Tibial nerve (tissue), 4 donors: ENCODE results near the gene FMNL2. TPM values are rescaled to one million over a fixed set of nuclear protein-coding genes. Genes with fewer than 3 reads are reported as not detected.

ENCODE experiments used
- DNase-seq, 2 donors: peaks; one replicate each; pipeline ENCODE4 v3.0.0-alpha.2; 2019; ENCODE audit warnings: low spot score in 2 of 2
- H3K27ac ChIP-seq, 4 donors: fragments of 200-600 bp; sonication (generic) in 3 of 4; one replicate each; pipeline ENCODE4 v1.5.1; 2017 to 2019; ENCODE audit warnings: mild to moderate bottlenecking in 1 of 4
- H3K27me3 ChIP-seq, 2 donors: fragments of 200-600 bp; sonication (generic) in 1 of 2; one replicate each; pipeline versions ENCODE4 v1.5.1 to v1.6.0; 2017 to 2019
- H3K36me3 ChIP-seq, 3 donors: fragments of 200-600 bp; sonication (generic); one replicate each; pipeline ENCODE4 v1.5.1; 2018 to 2019
- H3K4me1 ChIP-seq, 4 donors: fragments of 200-600 bp; sonication (generic) in 3 of 4; one replicate each; pipeline ENCODE4 v1.5.1; 2017 to 2019
- H3K4me3 ChIP-seq, 4 donors: fragments of 200-600 bp; sonication (generic) in 3 of 4; one replicate each; pipeline ENCODE4 v1.5.1; 2017 to 2019; ENCODE audit warnings: mild to moderate bottlenecking in 1 of 4, moderate library complexity in 1 of 4
- H3K9me3 ChIP-seq, 4 donors: fragments of 200-600 bp; sonication (generic) in 3 of 4; one replicate each; pipeline ENCODE4 v1.5.1; 2017 to 2019
- CTCF ChIP-seq, 5 experiments: fragments of 200-600 bp in 3 of 5; fragments of 450-650 bp in 2 of 5; sonication (generic) in 3 of 5; IDR thresholded peaks; one replicate each; pipeline ENCODE4 v1.5.1; 2016 to 2019; ENCODE audit warnings: antibody characterized with exemption in 5 of 5, mild to moderate bottlenecking in 3 of 5, moderate library complexity in 2 of 5
- EP300 ChIP-seq, 2 donors: sonication (generic); formaldehyde crosslinking; IDR thresholded peaks; one replicate each; pipeline ENCODE4 v1.6.1; 2017; ENCODE audit warnings: antibody characterized with exemption in 2 of 2, mild to moderate bottlenecking in 1 of 2
- POLR2A ChIP-seq, 2 donors: fragments of 450-650 bp; IDR thresholded peaks; one replicate each; pipeline ENCODE4 v1.6.1; 2017; ENCODE audit warnings: antibody characterized with exemption in 2 of 2, mild to moderate bottlenecking in 2 of 2, moderate library complexity in 2 of 2
- WGBS, 2 donors: methylation state at CpG; one replicate each; pipeline ENCODE4 v1.1.5; 2018; 5-methylcytosine and 5-hydroxymethylcytosine counted together
- total RNA-seq, 4 donors: library from RNA; depleted of rRNA; stranded (reverse); fragments of >200 nt; gene quantifications; one replicate each; pipeline ENCODE4 v1.1.0, GENCODE V29; 2016

FMNL2 gene
- total RNA-seq, 4 donors from 2014 or later = 94.5 to 131 (median 98.1) TPM

- peak in 1 of 2 donors; percentile 73 for DNase-seq
- H3K27me3 ChIP-seq = no peaks in the 10 kb centered on the region
- H3K36me3 ChIP-seq = no peaks in the 10 kb centered on the region
- H3K4me1 ChIP-seq = peaks cover 0 to 74% (median 45%) of the 10 kb centered on the region in 4 donors
- no peaks in the 10 kb centered on the region for H3K9me3 ChIP-seq
- peak overlapping the region in 1 of 4 donors; percentile 19 for H3K4me3 ChIP-seq
- TF ChIP-seq CTCF (IDR thresholded peaks at IDR 0.05) = peak in 1 of 5 experiments; percentile 25
- peak; percentile 55 to 96 for TF ChIP-seq EP300 (IDR thresholded peaks at IDR 0.05)
- TF ChIP-seq POLR2A (IDR thresholded peaks at IDR 0.05) = peak in 1 of 2 donors; percentile 21
- H3K27ac ChIP-seq = peak overlapping the region; percentile 68 to 92 (median 84)
- WGBS, 2 donors = 63 to 64% methylated on average over 14 of the region's 14 CpGs
These were observed 165.1 kb downstream of the FMNL2 start for GRCh38 chr2:152499896-152500735.

- 54 to 55% methylated on average over 8 of the region's 8 CpGs for WGBS, 2 donors
- Histone ChIP-seq H3K4me1 (peaks cover 0 to 81% (median 44%) of the 10 kb centered on the region in 4 donors), H3K27ac (peak overlapping the region; percentile 68 to 92 (median 84)), H3K27me3 (no peaks in the 10 kb centered on the region), H3K9me3 (no peaks in the 10 kb centered on the region), H3K4me3 (peak overlapping the region in 1 of 4 donors; percentile 19), H3K36me3 (no peaks in the 10 kb centered on the region)
- peak; percentile 42 to 61 for DNase-seq
- TF ChIP-seq CTCF (IDR thresholded peaks at IDR 0.05) = no peak
- no peak for TF ChIP-seq EP300 (IDR thresholded peaks at IDR 0.05)
These were observed 165.8 kb downstream of the FMNL2 start for GRCh38 chr2:152500772-152501171.

- Histone ChIP-seq H3K9me3 (no peaks in the 10 kb centered on the region), H3K27me3 (no peaks in the 10 kb centered on the region), H3K4me3 (no peak overlapping the region), H3K36me3 (no peaks in the 10 kb centered on the region), H3K27ac (peak overlapping the region; percentile 21 to 92 (median 84)), H3K4me1 (peaks cover 0 to 84% (median 42%) of the 10 kb centered on the region in 4 donors)
- 68 to 69% methylated on average over 5 of the region's 5 CpGs for WGBS, 2 donors
- DNase-seq = no peak
- TF ChIP-seq CTCF (IDR thresholded peaks at IDR 0.05) = no peak
- no peak for TF ChIP-seq EP300 (IDR thresholded peaks at IDR 0.05)
- no peak for TF ChIP-seq POLR2A (IDR thresholded peaks at IDR 0.05)
These were observed 166.7 kb downstream of the FMNL2 start for GRCh38 chr2:152501666-152502065.

DNA sequence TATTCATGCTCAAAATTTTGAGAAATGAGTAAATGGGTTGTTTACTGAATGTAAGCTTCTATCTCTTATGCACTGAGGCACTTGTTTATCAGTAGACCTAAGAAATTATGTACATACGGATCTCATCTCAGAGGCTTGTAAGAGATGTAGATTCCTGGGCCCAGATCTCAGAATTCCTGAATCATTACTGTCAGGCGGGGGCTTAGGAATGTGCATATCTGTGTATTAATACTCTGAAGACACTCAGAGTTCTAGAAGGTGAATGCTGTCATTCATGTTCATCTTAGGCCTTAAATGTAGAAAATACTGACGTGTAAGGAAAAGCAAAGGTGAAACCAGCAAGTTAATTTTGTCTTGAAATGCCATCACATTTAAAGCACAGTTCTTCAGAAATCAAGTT is 169.6 kb downstream of the FMNL2 start:
- no peak for TF ChIP-seq CTCF (IDR thresholded peaks at IDR 0.05)
- TF ChIP-seq POLR2A (IDR thresholded peaks at IDR 0.05) = no peak
- no peak for TF ChIP-seq EP300 (IDR thresholded peaks at IDR 0.05)
- peak overlapping the region in 3 of 4 donors; percentile 13 to 92 (median 86) for H3K27ac ChIP-seq
- H3K36me3 ChIP-seq = no peaks in the 10 kb centered on the region
- 64 to 71% methylated on average over 3 of the region's 3 CpGs for WGBS, 2 donors
- no peak for DNase-seq
- no peaks in the 10 kb centered on the region for H3K9me3 ChIP-seq
- H3K4me3 ChIP-seq = no peak overlapping the region
- H3K27me3 ChIP-seq = no peaks in the 10 kb centered on the region
- H3K4me1 ChIP-seq = peaks cover 0 to 76% (median 27%) of the 10 kb centered on the region in 4 donors

GRCh38 chr2:152505495-152505906 is 170.5 kb downstream of the FMNL2 start:
- TF ChIP-seq EP300 (IDR thresholded peaks at IDR 0.05) = peak in 1 of 2 donors; percentile 74
- TF ChIP-seq CTCF (IDR thresholded peaks at IDR 0.05) = no peak
- Histone ChIP-seq H3K36me3 (no peaks in the 10 kb centered on the region), H3K4me3 (no peak overlapping the region), H3K9me3 (no peaks in the 10 kb centered on the region), H3K27ac (peak overlapping the region; percentile 13 to 92 (median 62)), H3K27me3 (no peaks in the 10 kb centered on the region), H3K4me1 (peaks cover 0 to 74% (median 22%) of the 10 kb centered on the region in 4 donors)
- DNase-seq = peak in 1 of 2 donors; percentile 57
- 36 to 46% methylated on average over 9 of the region's 9 CpGs for WGBS, 2 donors
